ENCODE data around the gene L3MBTL1. TPM values are rescaled to one million over a fixed set of nuclear protein-coding genes. Genes with fewer than 3 reads are reported as not detected.

The L3MBTL1 gene
- total RNA-seq, 2 donors from 2014 or later, result 3.3 to 5.5 TPM

DNA sequence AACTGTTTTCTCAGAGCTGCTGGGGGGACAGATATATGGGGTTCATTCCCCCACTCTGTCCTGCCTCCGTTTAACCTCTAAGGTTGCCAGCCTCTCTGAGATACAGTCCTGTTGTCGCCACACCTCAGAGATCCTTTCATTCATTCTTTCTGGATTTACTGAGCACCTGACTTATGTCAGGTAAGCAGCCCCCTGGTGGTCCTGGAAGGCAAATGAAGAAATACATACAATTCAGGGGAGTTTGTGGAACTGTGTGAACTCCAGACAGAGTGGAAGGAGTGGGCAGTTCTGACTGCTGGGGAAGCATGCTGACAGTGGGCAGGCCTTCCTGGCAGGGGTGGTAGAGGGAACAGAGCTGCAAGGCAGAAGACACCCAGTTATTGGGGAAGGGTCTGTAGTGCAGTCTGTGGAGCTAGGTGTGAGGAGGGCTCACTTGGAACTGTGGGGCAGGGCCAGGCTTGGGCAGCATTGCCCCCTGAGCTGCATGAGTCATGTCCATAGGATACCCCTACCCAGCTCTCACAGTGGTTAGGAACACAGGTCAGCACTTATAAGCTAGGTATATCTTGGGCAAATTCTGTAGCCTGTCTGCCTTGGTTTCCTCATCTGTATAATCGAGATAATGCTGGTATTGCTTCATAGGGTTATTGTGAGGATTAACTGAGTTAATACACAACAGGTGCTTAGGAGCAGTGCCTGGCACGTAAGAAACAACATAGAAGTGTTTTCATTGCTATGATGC, 38.5 kb downstream of the L3MBTL1 start:
- intact Hi-C loops (cut with DNase I), result no loop called here

GRCh38 chr20:43548273-43548880, 40.9 kb downstream of the L3MBTL1 start:
- DNase-seq, result no peak
- intact Hi-C loops (cut with DNase I), result no loop called here
- no peak for ATAC-seq

More for the DNA sequence above, 38.5 kb downstream of the L3MBTL1 start:
- DNase-seq (no peak), ATAC-seq (no peak)

DNA sequence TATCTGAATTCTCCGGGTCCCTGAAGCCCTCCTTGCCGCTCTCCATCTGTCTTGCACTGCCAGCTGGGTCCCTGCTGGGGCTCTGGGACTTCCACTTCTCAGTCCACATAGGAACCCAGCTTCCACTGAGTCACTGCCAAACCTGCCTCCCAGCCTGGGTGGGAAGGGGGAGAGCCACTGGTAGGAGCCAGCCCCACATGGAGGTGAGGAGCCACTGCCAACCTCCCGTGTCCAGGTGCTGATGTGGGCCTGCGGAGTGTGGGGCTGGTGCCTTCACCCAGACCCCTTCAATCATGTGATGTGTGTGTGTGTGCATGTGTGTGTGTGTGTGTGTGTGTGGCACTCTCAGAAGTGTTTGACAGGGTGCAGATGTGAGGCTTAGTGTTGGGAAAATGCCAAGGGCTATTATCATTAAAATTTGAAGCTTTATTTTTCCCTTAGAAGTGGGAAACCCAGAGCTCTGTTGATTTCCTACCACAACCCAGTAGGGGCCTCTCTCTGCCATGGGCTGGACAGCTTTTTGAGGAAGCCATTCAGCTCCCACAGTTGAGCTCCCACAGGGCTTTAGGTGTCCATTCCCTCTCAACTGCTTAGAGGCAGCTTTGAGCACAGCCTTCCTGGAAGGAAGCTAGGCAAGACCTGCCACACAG, 42.0 kb downstream of the L3MBTL1 start:
- intact Hi-C loops (cut with DNase I), result no loop called here
- no peak for DNase-seq
- ATAC-seq, result no peak

GRCh38 chr20:43550456-43550855, 43.0 kb downstream of the L3MBTL1 start:
- DNase-seq (no peak), ATAC-seq (peak in 1 of 2 donors; percentile 38)
- intact Hi-C loops (cut with DNase I), result no loop called here

GRCh38 chr20:43554369-43554768, 46.9 kb downstream of the L3MBTL1 start:
- DNase-seq (no peak), ATAC-seq (no peak)
- intact Hi-C loops (cut with DNase I), result no loop called here

GRCh38 chr20:43558412-43559146, 51.1 kb downstream of the L3MBTL1 start, which contains the start of gene SGK2:
TSS of gene SGK2 (plus strand) at chr20:43559027. CDS start at chr20:43566496, 7,469 bp downstream.
- intact Hi-C loops (cut with DNase I), result no loop called here
- peak in 1 of 2 donors; percentile 66 for ATAC-seq

GRCh38 chr20:43559147-43559987, 51.9 kb downstream of the L3MBTL1 start:
- intact Hi-C loops (cut with DNase I), result no loop called here
- ATAC-seq (no peak), DNase-seq (no peak)

More at GRCh38 chr20:43558412-43559146, 51.1 kb downstream of the L3MBTL1 start, which contains the start of gene SGK2:
- no peak for DNase-seq

DNA sequence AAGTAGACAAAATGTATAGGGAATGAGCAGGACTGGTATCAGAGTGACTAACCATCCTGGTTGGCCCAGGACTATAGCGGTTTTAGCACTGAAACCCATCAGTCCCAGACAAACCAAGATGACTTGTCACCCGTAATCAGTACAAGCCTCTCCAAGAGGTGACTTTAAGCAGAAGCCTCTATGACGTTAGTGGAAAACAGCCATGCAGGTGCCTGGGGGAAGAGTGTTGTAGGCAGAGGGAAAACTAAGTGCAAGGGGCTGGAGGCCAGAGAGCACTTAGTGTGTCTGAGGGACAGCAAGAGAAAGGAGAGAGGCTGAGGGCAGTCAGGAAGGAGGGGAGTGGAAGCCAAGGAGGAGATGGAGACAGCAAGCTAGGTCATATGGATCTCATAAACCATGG, 53.5 kb downstream of the L3MBTL1 start:
- ATAC-seq, result no peak
- DNase-seq, result no peak
- intact Hi-C loops (cut with DNase I), result no loop called here

DNA sequence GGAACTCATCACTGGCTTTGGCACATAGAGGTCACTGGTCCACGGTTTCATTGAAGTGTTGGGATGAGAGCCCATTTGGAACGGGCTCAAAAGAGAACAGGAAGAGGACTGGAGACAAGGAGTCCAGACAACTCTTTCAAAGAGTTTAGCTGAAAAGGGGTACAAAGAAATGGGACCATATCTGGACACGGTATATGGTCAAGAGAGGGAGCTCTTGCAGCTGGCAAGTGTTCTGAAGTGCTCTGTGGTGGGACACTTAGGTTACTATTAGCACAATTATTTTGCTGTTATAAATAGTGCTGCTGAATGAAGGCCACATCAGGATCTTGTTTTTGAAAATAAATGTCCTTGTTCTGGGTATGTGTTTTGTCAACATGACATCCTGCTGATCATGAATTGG, 55.9 kb downstream of the L3MBTL1 start:
- no peak for ATAC-seq
- DNase-seq, result no peak
- intact Hi-C loops (cut with DNase I), result no loop called here

DNA sequence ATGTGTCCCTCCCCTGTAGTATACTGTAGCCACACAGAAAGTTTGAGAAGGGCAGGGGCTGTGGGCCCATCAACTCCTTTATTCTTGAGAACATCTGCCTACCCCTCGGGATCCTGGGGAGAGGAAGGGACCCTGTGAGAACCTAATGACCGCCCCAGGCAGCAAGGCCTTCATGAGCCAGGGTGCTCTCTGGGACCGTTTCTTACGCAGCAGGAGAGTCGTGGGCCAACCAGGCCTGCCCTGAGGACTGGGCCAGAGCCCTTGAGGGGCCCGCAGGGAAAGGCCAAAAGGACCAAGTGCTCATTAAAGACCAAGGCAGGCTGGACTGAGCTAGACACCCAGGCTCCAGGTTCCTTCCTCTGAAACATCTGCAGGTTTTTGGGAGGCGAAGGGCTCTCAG, 56.5 kb downstream of the L3MBTL1 start:
- intact Hi-C loops (cut with DNase I), result no loop called here
- no peak for ATAC-seq
- no peak for DNase-seq

- intact Hi-C loops (cut with DNase I), result no loop called here
- DNase-seq (no peak), ATAC-seq (no peak)
Measured at GRCh38 chr20:43564455-43564854, 57.0 kb downstream of the L3MBTL1 start.

GRCh38 chr20:43564993-43565757, 57.7 kb downstream of the L3MBTL1 start:
- DNase-seq (no peak), ATAC-seq (no peak)
- intact Hi-C loops (cut with DNase I), result no loop called here

- DNase-seq (no peak), ATAC-seq (no peak)
- intact Hi-C loops (cut with DNase I), result no loop called here
Measured at GRCh38 chr20:43565758-43566104, 58.2 kb downstream of the L3MBTL1 start.

DNA sequence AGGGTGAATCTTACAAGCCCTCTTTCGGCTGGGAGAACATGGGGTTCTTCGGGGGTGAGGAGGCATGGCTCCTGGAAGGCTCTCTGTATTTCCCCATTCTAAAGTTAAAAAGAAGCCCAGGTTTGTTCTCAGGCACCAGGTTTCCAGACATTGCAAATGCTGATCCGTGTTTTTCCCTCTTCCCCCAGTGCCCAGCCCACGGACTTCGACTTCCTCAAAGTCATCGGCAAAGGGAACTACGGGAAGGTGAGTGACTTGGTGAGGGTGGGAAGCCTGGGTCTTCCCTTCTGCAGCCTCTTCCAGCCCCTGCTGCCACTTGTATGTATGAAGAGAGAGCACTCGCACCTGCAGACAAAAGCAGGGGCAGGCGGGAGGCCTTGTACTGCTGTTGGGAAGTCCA, 60.0 kb downstream of the L3MBTL1 start:
- DNase-seq (no peak), ATAC-seq (no peak)
- intact Hi-C loops (cut with DNase I), result no loop called here

GRCh38 chr20:43568706-43569105, 61.2 kb downstream of the L3MBTL1 start:
- no peak for DNase-seq
- ATAC-seq, result no peak
- intact Hi-C loops (cut with DNase I), result no loop called here

DNA sequence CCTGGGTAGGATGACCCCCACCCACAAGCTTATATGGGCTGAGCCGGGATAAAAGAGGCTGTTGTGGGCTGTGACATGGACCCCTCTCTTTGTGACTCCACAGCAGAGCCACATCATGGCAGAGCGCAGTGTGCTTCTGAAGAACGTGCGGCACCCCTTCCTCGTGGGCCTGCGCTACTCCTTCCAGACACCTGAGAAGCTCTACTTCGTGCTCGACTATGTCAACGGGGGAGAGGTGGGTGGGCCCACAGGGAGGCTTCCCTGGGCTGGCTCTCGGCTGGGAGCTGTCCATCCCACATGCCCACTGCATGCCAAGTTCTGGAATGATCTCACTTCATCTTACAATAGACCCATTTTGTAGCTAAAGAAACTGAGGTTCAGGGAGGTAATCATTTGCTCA, 61.8 kb downstream of the L3MBTL1 start:
- intact Hi-C loops (cut with DNase I), result no loop called here
- no peak for ATAC-seq
- no peak for DNase-seq

GRCh38 chr20:43570496-43570895, 63.0 kb downstream of the L3MBTL1 start:
- DNase-seq (no peak), ATAC-seq (no peak)
- intact Hi-C loops (cut with DNase I), result no loop called here

DNA sequence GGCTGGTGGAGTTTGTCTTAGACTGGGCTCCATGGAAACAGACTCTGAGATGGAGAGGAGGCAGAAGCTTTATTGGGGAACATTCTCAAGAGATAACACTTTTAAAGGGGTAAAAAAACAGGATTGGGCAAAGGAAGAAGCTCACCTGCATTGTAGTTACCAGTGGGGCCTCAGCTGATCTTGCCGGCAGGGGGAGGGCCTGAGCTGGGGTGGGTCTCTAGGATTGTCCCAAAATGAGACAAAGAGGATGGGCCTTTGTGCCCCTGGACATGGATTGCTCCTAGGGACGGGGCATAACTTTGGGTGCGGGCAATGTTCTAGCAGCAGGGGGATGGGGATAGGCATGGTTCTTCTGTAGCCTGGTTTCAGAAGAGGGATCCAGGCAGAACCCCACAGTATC, 63.8 kb downstream of the L3MBTL1 start:
- no peak for DNase-seq
- ATAC-seq, result no peak
- intact Hi-C loops (cut with DNase I), result no loop called here

All from left cardiac atrium (tissue), 4 donors.